GM10248 (cell line): Measurements from ENCODE around the gene TTPAL.

Experiments used
- CTCF ChIA-PET: fragments of 300-600 bp; sonication (Branson Sonifier 250); formaldehyde crosslinking; extraction: SDS; loops from one replicate; lab custom pipeline; 2021; ENCODE audit warnings: antibody characterized with exemption; lab: Yijun Ruan, JAX
- POLR2A ChIA-PET: fragments of 350-650 bp; sonication (Branson Sonifier 250); formaldehyde crosslinking; extraction: SDS; loops from one replicate; lab custom pipeline; 2020; ENCODE audit warnings: antibody characterized with exemption; lab: Yijun Ruan, JAX
- DNase-seq: peaks from one replicate; pipeline ENCODE4 v3.0.0; 2012; ENCODE audit errors: extremely low spot score
- TF ChIP-seq, protein P1 (sequence below): IDR thresholded peaks from 2 replicates; pipeline ENCODE4 v1.5.1; 2012; ENCODE audit warnings: mild to moderate bottlenecking, low read depth; ENCODE audit errors: extremely low read depth, missing control alignments, control extremely low read depth

Gene TTPAL

DNA sequence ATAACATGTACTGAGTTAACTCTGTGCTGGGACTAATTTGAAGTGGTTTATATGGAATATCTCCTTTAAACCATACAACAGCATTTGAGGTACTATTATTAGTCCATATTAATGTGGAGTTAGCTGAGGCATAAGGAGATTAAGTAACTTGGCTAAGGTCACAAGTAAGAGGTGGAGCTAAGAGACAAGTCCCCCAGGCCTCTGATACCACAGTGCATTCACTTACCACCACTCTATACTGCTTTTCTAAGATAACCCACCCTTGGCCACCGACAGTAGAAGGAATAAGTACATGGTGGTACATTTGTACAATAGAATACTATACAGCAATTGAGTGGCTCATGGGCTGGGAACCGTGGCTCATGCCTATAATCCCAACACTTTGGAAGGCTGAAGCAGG is 16.4 kb upstream of the TTPAL start:
- no peak for DNase-seq
- TF ChIP-seq, protein P1, sequence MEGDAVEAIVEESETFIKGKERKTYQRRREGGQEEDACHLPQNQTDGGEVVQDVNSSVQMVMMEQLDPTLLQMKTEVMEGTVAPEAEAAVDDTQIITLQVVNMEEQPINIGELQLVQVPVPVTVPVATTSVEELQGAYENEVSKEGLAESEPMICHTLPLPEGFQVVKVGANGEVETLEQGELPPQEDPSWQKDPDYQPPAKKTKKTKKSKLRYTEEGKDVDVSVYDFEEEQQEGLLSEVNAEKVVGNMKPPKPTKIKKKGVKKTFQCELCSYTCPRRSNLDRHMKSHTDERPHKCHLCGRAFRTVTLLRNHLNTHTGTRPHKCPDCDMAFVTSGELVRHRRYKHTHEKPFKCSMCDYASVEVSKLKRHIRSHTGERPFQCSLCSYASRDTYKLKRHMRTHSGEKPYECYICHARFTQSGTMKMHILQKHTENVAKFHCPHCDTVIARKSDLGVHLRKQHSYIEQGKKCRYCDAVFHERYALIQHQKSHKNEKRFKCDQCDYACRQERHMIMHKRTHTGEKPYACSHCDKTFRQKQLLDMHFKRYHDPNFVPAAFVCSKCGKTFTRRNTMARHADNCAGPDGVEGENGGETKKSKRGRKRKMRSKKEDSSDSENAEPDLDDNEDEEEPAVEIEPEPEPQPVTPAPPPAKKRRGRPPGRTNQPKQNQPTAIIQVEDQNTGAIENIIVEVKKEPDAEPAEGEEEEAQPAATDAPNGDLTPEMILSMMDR: no peak
- CTCF ChIA-PET: interaction anchor here (1.3 to 1.7 kb wide), 3 partner anchors 10 to 68 kb away, joined by 3 to 6 read pairs (median 4); no protein-coding TSS in a partner anchor
- POLR2A ChIA-PET: no interaction called here

DNA sequence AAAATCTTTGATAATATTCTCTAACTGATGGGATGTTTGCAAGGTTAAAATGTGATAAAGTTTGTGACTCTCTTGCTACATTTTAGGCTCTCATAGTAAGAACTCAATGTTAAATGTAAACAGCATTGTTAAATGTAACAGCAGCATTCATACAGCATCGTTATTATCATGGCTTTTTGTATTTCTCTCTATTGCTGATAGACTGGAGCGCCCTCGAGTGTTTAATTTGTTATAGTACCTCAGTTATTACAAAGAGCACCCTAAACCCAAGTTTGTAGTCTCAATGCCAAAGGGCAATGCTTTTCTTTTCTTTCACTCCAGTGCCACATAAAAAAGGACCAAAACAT is 14.9 kb upstream of the TTPAL start:
- no peak for DNase-seq
- POLR2A ChIA-PET: no interaction called here
- CTCF ChIA-PET: interaction anchor here (1.1 to 3.5 kb wide), 4 partner anchors 9 to 244 kb away, joined by 4 to 20 read pairs (median 14); no protein-coding TSS in a partner anchor
- TF ChIP-seq, protein P1: peak; percentile 21

DNA sequence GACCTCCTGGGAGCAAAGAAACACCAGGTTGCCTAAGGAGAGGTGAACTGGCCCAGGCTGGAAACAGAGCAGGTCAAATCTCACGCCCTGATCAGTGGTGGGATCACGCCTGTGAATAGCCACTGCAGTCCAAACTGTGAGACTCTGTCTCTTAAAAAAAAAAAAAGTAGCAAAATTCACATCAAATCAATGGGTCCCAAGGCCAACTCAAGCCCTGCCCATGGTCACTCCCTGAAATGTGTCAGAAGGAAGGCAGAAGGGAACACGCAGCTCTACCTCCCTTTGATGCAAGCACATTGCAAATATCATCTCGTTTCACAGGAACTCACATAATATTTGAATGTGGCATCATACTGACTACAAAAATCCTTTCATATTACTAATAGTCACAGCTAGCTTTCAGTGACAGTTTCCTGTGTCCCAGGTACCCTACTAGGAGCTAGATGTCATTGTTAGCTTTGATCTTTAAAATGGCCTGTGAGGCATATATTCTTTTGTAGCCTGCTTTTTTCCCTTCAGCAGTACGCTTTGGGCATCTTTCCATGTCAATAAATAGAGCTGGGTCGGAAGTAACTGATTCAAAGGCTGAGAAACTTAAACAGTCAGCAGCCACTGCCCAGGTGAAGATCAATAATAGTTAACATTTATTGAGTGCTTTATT is 14.4 kb upstream of the TTPAL start:
- TF ChIP-seq, protein P1: no peak
- POLR2A ChIA-PET: no interaction called here

DNA sequence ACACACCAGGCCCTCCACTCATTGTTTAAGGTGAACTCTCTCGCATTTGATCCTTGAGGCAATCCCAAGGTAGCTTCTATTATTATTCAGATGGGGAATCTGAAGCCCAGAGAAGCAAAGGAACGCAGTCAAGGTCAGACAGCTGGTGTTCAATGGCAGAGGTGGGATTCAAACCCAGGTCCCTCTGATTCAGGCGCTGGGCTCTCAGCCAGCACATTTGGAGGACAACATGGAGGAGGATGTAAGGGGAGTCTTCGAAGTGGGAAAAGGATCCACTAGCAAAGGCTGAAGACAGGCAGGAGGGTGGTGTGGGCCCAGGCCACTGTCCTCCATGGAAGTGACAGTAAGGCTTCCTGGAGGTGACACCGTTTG is 13.9 kb upstream of the TTPAL start:
- ChIA-PET POLR2A (no interaction called here), CTCF (interaction anchor here (0.8 to 3.5 kb wide), 7 partner anchors 9 to 245 kb away, joined by 3 to 20 read pairs (median 7); no protein-coding TSS in a partner anchor)
- TF ChIP-seq, protein P1: no peak
- DNase-seq: no peak

More for the DNA sequence above, 14.4 kb upstream of the TTPAL start:
- no peak for DNase-seq
- CTCF ChIA-PET: interaction anchor here (0.8 to 3.5 kb wide), 7 partner anchors 9 to 244 kb away, joined by 3 to 20 read pairs (median 7); no protein-coding TSS in a partner anchor

DNA sequence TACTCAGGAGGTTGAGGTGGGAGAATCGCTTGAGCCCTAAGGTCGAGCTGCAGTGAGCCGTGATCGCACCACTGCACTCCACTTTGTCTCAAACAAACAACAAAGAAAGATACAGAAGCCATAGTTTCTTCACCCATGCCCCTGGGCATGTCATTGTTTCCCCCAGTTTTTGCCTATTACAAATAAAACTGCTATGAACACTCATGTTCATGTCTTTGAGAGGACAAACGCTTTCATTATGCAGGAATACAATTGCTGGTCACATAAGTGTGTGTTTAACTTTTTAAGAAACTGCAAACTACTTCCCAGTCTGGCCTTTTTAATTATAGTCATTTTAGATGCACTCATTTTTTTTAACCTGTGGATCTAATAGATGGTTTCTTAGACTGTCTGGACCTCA is 12.2 kb upstream of the TTPAL start:
- no peak for DNase-seq
- POLR2A ChIA-PET: no interaction called here
- CTCF ChIA-PET: interaction anchor here (3.5 kb wide), 1 partner anchor 79 kb away, joined by 20 read pairs; no protein-coding TSS in a partner anchor
- TF ChIP-seq, protein P1: no peak

DNA sequence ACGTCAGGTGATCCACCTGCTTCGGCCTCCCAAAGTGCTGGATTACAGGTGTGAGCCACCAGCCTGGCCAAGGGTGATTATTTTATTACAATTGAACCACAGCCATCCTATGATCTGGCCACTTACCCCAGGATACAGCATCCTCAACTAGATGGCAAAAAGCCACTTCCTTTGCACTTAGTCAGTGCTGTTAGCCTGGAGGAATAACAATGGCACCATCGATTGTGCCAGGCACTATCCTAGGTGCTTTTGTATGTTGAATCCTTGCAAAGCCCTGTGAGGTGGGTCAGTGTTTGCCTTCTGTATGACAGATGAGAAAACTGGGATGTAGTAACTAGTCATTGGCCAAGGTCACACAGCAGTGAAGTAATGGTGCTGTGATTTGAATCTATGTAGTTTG is 11.2 kb upstream of the TTPAL start:
- ChIA-PET POLR2A (no interaction called here), CTCF (no interaction called here)
- TF ChIP-seq, protein P1: no peak
- no peak for DNase-seq
